ENCODE data around the gene ERC1.
A peak's percentile ranks its signal among the peaks of the same experiment; 100 is the strongest.

ERC1 gene

GRCh38 chr12:1474041-1474573, 483.1 kb downstream of the ERC1 start:
- peak in 1 of 51 donors; percentile 6 for DNase-seq

- DNase-seq = no peak
These were observed 483.6 kb downstream of the ERC1 start for GRCh38 chr12:1474574-1475153.

GRCh38 chr12:1479645-1480044, 488.6 kb downstream of the ERC1 start:
- DNase-seq = no peak

GRCh38 chr12:1481326-1481725, 490.3 kb downstream of the ERC1 start:
- no peak for DNase-seq

GRCh38 chr12:1481906-1482305, 490.9 kb downstream of the ERC1 start:
- DNase-seq = no peak

GRCh38 chr12:1488908-1489381, 497.9 kb downstream of the ERC1 start:
- no peak for DNase-seq

- DNase-seq = no peak
These were observed 501.1 kb downstream of the ERC1 start for GRCh38 chr12:1491983-1492697.

GRCh38 chr12:1493781-1494565, 502.9 kb downstream of the ERC1 start:
- no peak for DNase-seq

GRCh38 chr12:1494856-1495255, 503.8 kb downstream of the ERC1 start:
- no peak for DNase-seq

GRCh38 chr12:1496162-1496900, 505.3 kb downstream of the ERC1 start:
- DNase-seq = peak in 4 of 51 donors; percentile 11 to 33 (median 16)

- DNase-seq = no peak
These were observed 506.1 kb downstream of the ERC1 start for GRCh38 chr12:1497161-1497560.

- DNase-seq = no peak
These were observed 507.2 kb downstream of the ERC1 start for GRCh38 chr12:1498199-1498740.

GRCh38 chr12:1499351-1499750, 508.3 kb downstream of the ERC1 start:
- DNase-seq = no peak

- peak in 8 of 51 donors; percentile 6 to 28 (median 21) for DNase-seq
These were observed 509.2 kb downstream of the ERC1 start for GRCh38 chr12:1500095-1500801.

- no peak for DNase-seq
These were observed 510.0 kb downstream of the ERC1 start for GRCh38 chr12:1501001-1501400.

- DNase-seq = no peak
These were observed 510.8 kb downstream of the ERC1 start for GRCh38 chr12:1501695-1502378.

- DNase-seq = no peak
These were observed 511.3 kb downstream of the ERC1 start for GRCh38 chr12:1502379-1502720.

GRCh38 chr12:1502831-1503230, 511.8 kb downstream of the ERC1 start:
- DNase-seq = no peak

GRCh38 chr12:1503281-1503711, 512.3 kb downstream of the ERC1 start:
- DNase-seq = no peak

All from hypothalamus (tissue), 51 donors.